Inflammatory macrophage (primary cell): ENCODE data around the gene SCLY.
A peak's percentile ranks its signal among the peaks of the same experiment; 100 is the strongest.
"Not testable (repeated sequence)": the region's sequence is repeated elsewhere in the genome, so short reads cannot be mapped to it uniquely, and the experiment has no call there.

Source experiments
- DNase-seq, 2 donors: peaks; one replicate each; pipeline ENCODE4 v3.0.0-alpha.2; 2020 to 2022

SCLY gene

DNA sequence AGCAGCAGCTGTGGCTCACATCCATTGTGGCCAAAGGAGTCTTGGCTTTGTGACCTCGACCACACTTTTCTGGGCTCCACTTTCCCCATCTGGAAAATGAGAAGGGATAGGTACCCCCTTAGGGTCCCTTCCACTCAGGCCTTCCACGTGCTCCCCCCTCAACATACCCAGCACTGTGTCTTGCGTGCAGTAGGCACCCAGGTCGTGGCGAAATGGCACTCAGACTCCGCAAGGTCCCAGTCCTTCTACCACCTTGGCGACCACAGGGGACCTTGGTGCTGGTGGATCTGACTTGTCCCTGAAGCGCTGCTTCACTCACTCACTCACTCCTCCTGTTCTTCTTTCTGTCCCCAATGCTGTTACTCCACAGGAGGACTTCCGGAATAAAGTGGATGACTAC, 19.9 kb upstream of the SCLY start:
- DNase-seq: no peak

DNA sequence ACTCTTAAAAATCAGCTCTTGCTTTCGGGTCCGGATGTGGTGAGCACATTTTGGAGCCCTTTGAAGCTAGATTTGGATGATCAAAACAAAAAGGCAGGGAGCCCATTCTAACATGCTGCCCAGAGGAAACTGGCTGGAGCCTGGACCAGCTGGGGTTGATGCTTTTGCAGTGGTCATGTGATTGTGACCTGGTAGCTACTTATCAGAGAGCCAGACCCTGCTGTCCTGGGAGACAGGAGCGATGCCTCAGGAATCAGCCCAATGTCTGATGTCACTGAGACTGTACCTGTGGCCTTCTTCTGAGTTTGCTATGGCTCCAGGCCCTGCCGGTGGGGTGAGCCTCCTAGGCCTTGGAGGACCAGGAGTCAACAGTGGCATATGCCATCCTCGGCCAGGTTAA, 18.7 kb upstream of the SCLY start:
- no peak for DNase-seq

DNA sequence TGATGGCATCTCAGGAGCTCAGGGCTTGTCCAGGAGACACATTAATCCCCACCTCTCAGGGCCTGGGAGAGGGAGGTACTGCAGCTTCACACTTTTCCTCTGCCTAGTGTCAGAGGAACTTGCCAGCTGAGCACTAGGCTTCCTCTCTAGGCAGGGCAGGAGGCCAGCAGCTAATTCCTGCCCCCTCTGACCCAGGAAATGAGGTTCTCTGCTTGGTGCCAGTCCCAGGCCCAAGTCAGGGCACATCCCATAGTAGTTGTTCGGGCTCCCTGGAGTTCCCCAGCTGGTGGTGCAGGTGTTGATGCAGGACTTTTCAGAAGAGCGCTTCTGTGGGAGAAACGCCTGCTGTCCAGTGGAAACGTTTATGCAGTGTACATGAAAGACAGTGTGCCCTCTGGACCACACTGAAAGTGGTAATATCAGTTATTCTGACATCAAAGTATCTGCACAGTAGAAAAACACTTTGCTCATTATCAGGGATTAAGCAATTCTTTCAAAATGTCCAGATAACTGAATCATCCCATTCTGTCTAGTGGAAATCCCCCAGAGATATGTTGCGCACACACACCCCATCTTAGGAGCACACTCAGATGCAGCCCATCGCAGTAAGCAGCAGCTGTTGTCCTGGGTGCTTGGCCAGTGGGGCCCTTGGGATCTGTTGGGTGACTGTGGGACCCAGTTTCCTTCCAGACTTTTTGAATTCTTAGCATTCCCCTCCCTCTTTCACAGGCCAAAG, 17.8 kb upstream of the SCLY start:
- no peak for DNase-seq

DNA sequence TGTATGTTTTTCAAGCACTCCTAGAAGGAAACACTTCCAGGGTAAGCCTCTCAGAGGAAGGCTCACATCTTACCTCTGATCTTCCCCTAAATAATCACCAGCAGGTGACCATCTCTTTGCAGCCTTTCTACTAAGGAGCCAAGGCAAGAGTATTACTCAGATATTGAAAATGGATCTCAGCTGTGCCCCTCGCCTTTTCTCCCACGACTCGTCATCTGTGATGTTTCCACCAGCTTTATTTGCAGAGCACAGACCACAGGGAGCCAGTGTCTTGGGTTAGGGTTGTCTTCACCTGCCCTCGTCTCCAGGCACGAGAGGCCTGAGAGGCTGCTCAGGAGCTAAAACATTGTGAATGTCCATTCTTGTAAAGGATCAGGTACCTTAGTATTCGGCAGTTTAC, 16.9 kb upstream of the SCLY start:
- DNase-seq: no peak

DNA sequence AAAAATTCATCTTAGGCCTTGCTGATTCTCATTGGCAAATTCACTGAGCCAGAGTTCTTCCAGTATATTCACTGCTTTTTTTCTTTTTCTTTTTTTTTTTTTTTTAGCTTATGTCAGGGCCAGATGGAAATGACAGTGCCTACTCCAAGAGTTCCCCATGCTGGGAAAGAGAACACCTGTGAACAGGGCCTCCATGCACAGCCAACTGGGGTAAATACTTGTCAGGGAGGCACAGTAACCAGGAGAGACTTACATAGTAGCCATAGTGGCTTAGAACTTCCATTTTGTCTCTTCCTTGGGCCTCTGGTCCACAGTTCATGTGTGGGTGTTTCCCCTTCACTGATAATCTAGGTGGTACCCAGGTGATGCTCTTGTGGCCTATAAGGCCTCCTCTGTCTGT, 15.2 kb upstream of the SCLY start:
- DNase-seq: no peak

DNA sequence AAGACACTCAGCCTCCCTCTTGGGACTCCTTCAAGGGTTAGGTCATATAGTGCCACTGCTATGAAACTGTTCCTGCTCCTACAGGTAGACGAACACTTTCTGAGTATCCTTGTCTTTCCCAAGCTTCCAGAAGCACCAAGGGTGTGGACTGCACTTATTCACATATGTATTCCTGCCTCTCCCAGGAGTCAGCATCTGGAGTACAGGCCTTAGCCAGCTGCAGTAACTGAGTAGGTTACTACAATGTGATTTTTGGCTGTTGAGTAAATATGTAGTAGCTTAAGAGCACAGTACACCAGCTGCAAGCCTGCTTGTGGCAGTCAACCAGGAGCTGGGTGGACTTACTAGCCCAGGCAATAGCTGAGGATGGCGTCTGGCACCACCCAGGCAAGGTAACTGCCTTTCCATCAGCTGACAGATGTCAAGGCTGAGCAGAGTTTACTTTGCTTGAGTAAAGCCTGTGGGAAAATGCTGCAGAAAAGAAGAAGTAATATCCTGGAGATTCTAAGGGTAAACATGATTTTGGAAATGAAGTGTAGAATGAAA, 14.0 kb upstream of the SCLY start:
- DNase-seq: no peak

DNA sequence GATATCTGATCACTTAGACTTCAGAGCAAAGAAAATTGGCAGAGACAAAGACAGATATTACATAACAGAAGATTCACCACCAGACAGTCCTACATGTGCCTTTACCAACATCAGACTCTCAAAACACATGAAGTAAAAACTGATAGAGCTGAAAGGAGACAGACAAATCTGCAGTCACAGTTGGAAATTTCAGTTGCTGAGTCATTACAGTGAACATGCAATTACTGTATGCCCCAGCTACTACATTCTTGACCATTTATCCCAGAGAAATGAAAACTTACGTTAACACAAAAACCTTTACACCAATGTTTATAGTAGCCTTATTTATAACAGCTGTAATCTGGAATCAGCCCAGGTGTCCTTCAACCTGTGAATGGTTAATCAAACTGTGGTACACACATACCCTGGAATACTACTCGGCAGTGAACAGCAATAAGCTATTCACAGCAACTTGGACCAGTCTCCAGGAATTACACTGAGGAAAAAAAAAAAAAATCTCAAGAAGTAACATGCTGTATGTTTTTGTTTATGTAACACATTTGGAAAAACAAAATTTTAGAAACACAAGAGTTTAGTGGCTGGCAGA, 7.5 kb upstream of the SCLY start:
- DNase-seq: no peak

DNA sequence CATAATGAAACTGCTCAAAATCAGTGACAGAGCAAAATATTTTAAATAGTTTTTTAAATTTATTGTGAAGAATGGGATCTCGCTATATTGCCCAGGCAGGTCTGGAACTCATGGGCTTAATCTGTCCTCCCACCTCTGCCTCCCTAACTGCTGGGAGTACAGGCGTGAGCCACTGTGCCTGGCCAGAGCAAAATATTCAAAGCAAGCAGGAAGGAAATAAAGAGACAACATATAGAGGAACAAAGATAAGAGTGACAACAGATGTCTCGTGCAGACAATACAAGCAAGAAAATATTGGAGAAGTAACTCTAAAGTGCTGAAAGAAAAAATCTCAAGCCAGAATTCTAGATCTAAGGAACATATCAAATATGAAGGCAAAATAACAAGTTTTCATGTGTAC, 5.0 kb upstream of the SCLY start:
- peak in 1 of 2 donors; percentile 5 for DNase-seq

DNA sequence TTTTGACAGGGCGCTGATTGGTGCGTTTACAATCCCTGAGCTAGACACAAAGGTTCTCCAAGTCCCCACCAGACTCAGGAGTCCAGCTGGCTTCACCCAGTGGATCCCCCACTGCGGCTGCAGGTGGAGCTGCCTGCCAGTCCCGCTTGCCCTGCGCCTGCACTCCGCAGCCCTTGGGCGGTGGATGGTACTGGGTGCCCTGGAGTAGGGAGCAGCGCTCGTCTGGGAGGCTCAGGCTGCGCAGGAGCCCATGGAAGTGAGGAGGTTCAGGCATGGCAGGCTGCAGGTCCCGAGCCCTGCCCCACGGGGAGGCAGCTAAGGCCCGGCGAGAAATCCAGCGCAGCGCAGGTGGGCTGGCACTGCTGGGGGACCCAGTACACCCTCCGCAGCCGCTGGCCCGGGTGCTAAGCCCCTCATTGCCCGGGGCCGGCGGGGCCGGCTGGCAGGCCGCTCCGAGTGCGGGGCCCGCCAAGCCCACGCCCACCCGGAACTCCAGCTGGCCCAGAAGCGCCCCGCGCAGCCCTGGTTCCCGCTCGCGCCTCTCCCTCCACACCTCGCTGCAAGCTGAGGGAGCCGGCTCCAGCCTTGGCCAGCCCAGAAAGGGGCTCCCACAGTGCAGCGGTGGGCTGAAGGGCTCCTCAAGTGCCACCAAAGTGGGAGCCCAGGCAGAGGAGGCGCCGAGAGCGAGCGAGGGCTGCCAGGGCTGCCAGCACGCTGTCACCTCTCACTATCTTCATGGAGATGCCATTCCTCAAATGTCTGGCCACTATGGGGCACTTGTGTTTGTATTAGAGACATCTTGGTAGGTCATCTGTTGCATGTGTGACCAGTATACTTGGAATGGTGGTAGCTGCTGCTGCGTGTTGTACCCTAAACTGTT, 2.9 kb upstream of the SCLY start:
- DNase-seq: not testable (repeated sequence)

DNA sequence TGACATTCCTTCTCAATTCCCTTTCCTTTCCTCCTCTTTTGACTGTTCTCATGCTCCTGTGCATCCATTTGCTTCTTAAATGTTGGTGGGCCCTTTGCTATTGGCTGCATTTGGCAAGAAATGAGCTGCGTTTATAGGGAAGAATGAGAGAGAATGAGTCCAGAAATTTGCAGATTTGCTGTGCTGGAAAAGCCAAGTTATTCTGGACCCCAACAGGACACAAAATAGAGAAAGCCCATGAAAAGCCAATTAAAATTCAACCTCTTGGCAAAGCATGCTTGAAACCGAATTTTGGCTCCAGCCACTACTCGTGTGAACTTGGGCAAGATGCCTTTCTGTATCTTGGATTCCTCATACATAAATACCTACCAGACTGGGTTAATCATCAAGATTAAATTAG, 1.3 kb upstream of the SCLY start:
- DNase-seq: no peak

DNA sequence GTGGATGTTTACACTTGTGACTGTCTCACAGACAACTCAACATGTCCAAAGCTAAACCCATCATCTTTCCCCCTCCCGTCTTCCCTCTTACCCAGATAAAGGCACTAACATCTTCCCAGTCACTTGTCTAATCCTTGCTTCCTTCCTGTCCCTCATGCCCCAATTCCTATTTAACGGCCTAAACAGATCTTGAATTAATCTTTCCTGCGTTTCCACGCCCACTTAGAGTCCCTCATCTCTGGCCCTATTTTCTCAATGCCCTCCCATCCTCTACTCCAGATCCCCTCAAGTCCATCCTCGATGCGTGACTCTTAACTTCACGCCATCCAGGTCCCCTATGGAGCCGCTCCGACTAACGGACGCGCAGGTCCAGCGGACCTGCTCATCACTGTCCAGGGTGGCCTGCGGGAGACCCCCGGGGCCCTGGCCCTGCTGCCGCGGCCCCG, 682 bp upstream of the SCLY start:
- peak in 1 of 2 donors; percentile 5 for DNase-seq

DNA sequence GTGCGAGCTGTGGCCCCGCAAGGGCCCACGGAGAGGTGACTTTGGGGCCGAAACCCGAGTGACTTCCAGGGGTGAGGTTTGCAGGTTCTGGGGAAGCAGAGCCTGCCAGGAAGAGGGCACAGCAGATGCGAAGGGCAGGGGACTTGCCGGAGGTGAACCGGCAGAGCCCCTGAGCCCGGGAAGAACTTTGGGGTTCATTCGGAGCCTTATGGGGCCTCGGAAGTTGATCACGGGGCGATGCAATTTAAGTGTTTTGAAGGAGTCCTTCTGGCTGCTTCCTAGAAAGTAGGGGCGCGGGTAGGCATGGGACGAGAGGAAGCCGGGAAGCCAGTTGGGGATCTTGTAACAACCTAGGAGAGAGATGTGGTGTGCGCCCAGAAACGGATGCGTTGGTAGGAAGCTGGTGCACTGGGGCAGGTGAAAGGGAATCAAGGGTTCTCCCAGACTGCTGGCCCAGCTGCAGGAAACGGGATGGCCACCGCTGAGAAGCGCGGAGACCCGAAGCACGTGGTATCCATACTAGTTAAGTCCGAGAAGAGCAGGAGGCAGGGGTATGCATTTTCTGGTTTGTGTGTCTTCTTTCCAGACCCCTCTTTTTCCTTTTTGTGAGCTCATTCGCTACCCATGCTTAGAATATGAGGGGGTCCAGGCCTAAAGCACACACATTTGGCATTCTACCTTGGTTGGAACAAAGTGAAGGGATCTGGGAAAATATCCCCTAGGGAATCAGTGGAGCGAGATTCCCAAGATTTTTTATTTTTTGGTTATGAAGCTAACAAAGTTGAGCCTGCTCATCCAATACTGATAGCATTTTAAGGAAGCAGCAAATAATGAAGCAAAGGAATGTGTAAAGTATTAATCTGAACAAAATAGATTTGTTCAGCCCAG, 758 bp downstream of the SCLY start:
- DNase-seq: peak; percentile 3 to 6

DNA sequence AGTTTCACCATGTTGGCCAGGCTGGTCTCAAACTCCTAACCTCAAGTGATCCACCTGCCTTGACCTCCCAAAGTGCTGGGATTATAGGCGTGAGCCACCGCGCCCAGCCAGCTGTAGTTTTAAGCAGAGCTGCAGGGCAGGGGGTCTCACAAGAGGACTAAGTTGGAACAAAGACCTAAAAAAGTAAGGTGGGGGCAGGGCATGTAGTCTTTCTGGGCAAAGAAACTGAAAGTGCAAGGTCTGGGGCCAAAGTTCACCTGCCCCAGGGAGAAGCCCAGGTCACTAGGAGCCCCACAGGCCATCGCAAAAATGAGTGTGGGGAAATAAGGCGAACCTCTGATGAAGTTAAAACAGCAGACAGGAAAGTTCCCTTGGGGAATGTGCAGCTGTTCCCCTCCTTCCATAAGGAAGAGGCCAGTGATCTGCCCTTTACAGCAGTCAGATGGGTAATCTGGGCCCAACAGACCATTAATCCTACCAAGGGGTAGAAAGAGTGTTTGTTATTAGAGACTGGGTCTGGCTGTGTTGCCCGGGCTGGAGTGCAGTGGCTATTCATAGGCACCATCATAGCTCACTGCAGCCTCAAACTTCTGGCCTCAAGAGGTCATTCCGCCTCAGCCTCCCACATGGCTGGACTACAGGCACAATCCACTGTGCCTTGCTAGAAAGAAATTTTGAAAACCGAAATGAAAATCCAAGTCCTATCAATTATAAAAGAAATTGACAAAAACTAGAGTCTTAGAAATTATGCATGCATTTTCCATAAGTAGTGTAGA, 2.8 kb downstream of the SCLY start:
- no peak for DNase-seq

DNA sequence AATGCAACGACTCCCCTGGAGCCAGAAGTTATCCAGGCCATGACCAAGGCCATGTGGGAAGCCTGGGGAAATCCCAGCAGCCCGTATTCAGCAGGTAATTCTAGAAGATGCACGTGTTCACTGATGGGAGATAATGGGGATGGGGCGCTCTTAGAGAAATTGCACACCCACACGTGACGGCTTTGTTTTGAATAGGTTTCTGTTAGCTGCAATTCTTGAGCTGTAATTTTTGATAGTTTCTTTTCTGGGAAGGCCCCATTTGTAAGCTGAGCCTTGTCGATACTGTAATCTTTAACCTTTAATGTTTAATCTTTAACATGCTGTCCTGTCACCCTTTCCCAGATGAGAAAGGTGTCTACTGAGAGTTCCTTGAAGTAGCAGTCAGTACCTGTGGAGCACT, 3.6 kb downstream of the SCLY start:
- DNase-seq: no peak

DNA sequence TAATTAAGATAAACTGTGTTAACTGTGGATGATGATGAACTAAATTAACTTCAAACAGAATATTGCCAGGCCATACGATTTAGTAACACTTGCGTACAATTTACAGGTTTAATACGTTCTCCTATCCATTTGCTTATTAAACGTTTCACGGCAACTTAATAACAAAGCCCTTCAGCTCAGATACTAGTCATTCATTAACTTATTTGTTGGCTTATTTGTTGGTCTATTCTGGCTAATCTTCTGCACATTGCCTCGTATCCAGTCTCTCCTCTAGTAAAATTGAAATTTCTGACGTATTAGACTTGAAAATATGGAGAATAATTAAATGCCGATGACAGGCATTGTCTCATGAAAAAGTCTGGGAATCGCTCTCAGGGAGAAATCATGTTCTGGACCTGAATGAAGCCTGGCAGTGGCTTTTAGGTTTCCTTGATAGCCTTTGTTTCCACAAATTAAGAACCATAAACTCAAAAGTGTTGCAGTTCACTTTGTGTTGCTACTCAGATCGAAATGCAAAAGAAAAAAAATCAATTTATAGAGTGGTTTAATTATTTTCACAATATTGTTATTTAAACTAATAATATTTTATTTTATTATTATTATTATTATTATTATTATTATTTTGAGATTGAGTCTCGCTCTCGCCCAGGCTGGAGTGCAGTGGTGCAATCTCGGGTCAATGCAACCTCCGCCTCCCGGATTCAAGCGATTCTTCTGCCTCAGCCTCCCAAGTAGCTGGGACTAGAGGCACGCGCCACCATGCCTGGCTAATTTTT, 4.5 kb downstream of the SCLY start:
- no peak for DNase-seq

DNA sequence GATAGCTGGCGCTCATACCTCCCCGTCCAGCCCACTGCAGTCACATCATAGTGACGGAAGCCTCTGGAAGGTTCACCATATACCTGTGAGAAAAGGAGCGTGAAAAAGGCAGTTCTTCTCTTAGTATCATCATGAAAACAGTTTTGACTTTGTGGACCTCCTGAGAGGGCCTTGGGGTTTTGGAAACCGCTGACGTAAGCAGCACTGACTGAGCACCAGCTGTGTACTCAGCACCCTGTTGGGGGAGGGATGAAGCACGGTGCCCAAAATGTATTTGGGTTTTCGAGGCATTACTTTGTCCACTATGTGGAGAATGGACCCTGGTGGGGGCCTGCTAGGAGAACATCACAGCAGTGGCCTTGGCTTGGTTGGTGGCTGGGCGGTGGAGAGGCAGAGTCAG, 5.4 kb downstream of the SCLY start:
- DNase-seq: no peak

DNA sequence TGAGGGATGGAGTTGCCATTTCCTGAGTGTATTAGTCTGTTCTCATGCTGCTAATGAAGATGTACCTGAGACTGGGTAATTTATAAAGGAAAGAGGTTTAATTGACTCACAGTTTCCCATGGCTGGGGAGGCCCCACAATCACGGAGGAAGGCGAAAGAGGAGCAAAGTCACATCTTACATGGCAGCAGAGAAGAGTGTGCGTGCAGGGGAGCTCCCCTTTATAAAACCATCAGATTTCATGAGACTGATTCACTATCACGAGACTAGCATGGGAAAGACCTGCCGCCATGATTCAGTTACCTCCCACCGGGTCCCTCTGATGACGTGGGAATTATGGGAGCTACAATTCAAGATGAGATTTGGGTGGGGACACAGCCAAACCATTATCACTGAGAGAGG, 5.9 kb downstream of the SCLY start:
- not testable (repeated sequence) for DNase-seq

DNA sequence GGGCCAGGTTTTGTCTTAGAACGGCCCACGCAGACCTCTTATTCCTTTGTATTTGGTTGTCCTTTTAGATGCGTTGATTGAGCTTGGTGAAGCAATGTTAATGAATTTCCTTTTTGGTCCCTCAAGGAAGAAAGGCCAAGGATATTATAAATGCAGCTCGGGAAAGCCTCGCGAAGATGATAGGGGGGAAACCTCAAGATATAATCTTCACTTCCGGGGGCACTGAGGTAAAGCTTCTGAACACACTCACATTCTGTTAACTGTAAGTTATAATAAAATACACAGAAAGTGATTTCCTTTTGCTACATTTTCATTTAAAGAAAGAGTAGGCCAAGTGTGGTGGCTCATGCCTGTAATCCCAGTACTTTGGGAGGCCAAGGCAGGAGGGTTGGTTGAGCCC, 7.1 kb downstream of the SCLY start:
- DNase-seq: no peak

DNA sequence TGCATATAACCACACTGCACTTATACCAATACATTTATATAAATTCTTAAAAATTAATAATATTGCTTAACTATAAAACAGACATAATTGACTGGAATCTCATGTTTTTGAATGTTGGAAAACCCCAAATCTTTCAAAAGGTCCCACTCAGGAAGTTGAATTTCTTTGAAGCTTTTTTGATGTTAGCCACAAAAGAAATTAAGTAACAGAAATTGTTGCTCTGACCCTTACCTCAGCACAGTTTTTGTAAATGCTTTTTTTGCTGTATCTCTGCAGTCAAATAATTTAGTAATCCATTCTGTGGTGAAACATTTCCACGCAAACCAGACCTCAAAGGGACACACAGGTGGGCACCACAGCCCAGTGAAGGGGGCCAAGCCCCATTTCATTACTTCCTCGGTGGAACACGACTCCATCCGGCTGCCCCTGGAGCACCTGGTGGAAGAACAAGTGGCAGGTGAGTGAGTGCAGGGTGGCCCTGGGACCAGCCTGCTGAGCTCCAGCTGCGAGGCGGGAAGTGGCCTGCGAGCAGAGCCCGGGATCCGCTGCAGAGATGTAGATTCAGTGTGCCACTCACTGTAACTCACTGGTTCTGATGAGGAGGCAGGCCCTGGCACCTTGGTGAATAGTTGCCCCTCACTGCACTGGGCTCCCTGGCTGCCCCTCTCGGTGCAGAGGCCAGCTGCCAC, 8.4 kb downstream of the SCLY start:
- DNase-seq: no peak

DNA sequence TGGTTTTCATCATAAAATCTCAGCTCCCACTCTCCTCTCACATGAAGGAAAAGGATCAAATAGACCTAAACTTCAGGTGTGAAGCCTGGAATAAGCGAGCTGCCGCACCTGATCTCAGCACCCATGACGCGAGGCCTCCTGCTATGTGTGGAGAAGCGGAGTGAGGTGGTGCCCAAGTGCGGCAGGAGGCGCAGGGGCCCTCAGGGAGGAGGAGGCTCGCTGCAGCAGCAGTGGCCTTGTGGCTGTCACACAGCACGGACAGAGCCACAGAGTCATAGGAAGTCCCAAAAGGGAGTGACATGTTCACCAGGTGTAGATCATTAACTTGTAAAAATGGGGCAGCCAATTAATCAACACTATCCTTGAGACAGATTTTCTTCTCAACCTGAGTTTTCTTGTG, 9.1 kb downstream of the SCLY start:
- DNase-seq: no peak
